COR-L47 (cell line): ENCODE results near the gene SGSH.
"Not testable (repeated sequence)": the region's sequence is repeated elsewhere in the genome, so short reads cannot be mapped to it uniquely, and the experiment has no call there.

Experiments used
- DNase-seq: peaks from one replicate; lab custom pipeline; 2025; lab: John Stamatoyannopoulos, UW

SGSH gene

DNA sequence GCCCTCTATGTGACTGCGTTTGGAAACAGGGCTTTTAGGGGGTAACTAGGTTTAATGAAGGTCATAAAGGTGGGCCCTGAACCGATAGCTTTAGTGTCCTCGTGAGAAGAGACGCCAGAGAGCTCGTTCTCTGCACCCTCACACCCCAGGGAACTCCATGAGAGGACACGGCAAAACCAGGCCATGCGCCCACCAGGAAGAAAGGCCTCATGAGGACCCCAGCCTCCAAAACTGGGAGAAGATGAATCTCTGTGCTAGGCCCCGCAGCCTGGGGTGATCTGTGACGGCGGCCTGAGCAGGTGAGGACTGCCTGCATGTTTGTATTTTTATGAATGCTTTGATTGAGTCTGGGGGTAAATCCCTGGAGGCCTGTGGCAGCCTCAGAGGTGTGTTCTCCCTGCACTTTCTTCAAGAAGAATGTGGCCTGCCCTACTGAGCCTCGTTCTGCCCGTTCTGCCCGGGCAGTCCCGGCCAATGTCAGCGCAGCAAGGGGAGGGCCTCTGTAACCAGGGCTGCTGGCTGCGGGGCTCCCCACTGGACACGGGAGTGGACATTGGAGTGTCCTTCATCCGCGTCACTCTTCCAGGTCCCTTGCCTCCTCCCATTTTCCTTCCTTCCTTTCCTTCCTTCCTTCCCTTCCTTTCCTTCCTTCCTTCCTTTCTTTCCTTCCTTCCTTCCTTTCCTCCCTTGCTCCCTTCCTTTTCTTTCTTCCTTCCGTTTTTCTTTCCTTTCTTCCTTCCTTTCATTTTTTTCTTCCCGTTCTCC, 33.7 kb upstream of the SGSH start:
- no peak for DNase-seq

DNA sequence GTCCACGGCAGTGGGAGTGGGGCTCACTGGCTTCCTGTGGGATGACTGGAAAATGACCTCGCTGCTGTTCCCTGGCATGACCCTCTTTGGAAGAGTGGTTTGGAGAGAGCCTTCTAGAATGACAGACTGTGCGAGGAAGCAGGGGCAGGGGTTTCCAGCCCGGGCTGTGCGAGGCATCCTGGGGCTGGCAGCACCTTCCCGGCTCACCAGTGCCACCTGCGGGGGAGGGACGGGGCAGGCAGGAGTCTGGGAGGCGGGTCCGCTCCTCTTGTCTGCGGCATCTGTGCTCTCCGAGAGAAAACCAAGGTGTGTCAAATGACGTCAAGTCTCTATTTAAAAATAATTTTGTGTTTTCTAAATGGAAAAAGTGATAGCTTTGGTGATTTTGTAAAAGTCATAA, 32.7 kb upstream of the SGSH start:
- DNase-seq, result peak; percentile 84

DNA sequence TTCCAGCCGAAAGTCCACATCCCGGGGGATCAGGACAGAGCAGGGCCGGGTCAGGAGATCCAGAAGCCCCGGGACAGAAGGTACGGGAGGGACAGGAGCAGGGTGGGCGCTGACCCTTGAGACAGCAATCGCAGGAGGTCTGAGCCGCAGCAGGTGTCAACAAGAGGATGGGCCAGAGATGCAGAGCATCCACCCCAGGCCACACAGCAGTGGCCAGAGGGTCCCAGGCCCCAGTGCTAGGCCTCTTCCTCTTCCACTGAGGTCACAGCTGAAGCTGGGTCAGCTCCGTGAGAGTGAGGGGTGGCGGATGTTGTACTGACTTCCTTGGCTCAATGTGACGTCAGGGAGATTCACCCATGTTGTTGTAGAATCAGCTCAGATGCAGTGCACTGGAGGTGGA, 31.8 kb upstream of the SGSH start:
- DNase-seq, result no peak

DNA sequence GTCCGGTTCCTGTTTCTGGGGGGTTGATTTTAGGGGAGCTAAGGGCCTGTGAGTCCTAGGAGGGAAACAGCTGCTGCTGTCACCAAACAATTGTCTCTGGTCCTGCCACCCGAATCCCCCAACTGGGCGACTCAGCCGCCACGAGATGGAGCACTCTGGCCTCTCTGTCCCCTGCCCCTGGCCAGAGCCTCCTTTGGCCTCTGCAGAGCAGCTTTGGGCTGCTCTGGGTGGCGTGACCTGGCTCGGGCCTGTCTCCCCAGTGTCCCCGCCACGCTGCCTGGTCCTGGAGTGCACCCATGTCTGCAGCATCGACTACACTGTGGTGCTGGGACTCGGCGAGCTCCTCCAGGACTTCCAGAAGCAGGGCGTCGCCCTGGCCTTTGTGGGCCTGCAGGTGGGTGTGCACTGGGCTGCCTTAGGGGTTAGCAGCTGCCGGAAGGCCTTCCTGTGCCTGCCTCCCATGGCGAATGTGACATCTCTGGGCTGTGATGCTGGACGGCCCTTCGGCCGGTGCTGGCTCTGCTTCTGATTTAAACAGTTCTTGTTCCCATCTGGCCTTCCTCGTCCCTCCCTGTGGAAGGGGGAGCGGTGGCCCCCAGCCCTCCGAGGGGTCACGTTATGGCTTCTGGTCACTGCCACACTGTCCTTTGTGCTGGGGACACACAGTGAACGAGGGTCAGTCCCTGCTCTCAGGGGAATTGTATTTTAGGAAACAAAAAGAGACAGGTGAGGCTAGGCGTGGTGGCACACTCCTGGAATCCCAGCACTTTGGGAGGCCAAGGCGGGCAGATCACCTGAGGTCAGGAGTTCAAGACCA, 29.0 kb upstream of the SGSH start:
- DNase-seq, result no peak

DNA sequence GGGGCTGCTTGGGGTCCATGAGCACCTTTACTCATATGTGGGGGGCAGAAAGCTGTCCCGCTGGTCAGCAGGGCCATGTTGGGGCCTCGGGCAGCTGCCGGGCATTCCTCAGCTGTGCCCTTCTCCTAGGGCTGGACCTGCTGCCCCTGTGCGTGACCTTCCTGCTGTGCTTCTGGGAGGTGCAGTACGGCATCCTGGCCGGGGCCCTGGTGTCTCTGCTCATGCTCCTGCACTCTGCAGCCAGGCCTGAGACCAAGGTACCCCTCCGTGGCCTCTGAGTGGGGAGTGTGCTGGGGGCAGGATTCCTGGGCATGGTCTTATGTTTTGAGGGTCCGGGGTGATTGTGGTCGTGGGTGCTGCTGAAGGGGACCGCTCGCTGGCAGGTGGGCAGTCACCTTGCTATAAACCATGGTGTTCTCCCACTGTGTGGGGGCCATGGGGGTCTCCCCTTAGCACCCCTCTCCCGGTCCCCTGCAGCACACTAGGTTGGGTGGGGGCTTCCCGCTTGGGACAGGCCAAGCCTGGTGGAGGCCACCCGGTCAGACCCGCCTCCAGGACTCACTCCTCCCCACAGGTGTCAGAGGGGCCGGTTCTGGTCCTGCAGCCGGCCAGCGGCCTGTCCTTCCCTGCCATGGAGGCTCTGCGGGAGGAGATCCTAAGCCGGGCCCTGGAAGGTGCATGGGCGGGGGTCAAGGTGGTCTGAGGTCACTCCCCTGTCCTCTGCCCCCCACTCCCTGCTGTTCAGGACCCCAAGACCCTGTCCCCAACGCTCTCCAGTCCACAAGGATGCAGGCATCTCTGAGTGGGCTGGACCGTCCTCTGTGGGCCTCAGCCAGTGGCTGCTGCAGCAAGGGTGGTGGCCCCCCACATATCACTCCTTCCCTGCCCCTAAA, 28.1 kb upstream of the SGSH start:
- DNase-seq, result no peak

DNA sequence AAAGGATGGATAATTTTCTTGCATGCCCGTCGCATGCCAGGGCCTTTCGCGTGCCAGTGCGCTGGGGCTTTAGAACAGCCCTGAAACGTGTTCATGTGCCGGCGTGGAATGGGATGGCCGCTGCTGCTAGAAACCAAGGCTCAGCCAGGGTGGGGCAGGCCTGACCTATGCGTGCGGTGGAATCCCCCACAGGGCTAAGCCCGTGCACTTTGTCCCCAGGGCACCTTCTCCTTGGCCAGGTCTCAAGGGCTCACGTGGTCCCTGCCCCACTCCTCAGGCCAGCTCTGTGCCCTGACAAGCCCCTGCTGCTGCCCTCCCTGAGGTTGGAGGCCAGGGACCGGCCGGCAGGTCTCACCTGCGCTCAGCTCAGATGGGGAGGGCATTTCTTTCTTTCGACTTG, 27.4 kb upstream of the SGSH start:
- DNase-seq, result no peak

DNA sequence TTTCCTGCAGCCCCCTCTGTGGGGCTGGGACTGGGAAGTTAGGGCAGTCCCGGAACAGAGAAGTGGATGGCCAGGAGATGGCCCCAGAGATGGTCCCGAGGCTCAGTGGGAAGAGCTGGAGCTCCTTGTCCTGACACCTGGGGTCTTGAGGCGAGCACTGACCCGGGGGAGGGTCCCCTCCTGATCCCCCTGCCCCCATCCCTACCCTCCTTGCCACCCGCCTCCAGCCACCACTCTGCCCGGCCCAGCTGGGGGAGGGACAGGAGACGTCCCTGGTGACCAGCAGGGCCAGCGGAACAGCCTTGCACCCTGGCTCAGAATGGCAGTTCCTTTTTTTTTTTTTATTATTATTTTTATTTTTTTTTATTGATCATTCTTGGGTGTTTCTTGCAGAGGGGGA, 26.6 kb upstream of the SGSH start:
- no peak for DNase-seq

DNA sequence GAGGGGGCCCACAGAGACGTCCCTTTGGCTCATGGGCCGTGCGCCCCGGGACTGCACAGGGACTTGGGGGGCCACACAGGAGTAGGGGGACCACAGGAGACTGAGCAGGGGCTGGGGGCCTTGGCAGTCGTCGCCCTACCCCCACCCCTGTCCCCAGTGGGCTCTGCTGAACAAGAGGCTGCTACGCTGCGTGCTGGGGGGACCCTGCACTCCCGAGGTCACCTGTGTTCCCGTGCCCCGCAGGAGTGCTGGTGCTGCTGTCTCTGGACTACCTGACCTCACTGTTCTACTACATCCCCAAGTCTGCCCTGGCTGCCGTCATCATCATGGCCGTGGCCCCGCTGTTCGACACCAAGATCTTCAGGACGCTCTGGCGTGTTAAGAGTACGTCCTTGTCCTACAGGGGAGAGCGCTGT, 26.1 kb upstream of the SGSH start:
- no peak for DNase-seq

DNA sequence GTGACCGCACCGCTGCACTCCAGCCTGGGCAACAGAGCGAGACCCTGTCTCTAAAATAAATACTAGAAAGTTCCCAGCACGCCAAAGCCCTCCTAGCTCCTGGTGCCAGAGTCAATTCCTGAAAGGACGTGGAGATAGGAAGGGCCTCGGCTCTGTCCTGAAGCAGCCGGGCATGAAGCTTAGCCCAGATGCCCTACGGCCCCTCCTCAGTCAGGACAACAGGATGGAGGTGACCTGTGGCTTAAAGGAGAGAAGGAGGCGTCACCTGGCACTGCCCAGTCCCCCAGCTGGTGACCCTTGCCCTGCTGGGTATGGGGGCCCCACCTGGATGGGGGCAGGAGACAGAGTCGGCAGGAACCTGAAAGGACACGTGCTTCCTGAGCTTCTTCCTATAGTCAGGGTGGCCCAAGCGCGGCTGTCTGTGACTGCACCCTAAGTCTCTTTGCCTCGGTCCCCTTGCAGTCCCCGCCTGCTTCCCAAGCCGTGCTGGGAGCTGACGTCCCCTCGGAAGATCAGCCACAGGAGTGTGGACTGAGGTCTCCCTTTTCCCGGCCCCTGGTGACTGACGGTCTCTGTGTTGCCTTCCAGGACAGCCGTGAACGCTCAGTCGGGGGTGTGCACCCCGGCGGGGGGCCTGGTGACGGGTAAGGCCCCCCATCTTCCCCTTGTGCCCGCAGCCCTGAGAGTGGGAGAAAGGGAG, 25.6 kb upstream of the SGSH start:
- no peak for DNase-seq

DNA sequence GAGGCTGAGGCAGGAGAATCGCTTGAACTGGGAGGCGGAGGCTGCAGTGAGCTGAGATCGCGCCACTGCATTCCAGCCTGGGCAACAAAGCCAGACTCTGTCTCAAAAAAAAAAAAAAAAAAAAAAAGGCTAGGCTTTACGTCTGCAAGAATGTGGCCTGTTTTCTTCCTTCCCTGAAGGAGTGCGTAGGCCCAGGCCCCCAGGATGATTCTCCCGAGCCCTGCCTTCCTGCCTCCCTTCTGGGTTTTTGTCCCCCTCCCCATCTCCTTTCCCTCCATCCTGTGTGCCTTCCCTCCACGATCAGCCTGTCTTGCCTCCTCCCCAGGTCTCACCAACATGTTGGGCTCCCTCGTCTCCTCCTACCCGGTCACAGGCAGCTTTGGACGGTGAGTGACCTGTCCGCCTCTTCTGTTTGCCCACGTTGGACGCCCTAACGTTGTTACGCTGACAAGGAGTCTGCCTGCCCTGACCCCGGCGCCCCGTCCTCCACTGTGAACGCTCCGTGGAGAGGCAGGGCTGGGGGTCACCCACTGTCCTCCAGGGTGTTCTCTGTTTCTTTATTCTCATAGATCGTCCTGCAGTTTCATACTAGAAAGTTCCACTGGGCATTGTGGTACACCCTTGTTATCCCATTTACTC, 24.9 kb upstream of the SGSH start:
- no peak for DNase-seq

DNA sequence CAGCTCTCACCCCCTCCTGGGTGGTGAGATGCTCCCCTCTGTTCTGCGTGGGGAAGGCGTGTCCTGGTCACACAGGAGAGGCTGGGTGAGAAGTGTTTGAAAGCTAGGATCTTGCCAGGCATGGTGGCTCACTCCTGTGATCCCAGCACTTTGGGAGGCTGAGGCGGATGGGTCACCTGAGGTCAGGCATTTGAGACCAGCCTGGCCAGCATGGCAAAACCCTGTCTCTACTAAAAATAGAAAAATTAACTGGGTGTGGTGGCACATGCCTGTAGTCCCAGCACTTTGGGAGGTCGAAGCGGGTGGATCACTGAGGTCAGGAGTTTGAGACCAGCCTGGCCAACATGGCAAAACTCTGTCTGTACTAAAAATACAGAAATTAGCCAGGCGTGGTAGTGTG, 24.3 kb upstream of the SGSH start:
- DNase-seq, result not testable (repeated sequence)

DNA sequence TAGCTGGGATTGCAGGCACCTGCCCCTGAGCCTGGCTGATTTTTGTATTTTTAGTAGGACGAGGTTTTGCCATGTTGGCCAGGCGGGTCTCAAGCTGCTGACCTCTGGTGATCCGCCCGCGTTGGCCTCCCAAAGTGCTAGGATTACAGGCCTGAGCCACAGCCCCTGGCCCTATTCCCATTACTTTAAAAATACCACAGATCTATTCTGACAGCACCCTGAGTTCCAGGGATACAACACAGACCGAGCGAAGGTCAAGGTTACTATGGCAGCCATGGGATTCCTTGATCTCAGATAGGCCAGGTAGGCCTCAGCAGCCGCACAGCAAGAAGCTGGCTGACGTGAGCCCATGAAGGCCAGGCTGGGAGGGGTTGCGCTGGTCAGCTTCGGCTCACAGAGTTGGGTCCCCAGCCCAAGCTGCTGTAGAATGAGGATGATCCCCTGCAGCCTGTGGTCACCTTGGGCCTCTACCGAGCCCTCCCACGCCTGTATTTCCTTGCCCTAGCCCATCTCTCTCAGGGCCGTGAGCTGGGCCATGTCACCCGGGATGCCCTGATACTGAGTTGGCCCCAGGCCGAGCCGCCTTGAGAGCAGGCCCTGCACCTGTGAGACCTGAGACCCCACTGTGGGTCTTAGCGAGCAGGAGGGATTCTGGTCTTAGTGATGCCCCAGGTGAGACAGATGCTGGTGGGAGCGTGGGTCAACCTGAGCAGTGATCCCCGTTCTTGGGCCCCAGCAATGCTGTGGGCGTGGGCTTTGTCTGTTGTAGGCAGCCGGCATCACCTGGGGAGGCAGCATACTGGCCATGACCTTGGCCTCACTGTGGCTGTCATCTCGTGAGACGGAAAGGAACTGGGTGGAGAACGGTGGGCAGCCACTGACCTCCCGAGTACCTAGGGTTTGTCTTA, 23.6 kb upstream of the SGSH start:
- DNase-seq, result no peak

DNA sequence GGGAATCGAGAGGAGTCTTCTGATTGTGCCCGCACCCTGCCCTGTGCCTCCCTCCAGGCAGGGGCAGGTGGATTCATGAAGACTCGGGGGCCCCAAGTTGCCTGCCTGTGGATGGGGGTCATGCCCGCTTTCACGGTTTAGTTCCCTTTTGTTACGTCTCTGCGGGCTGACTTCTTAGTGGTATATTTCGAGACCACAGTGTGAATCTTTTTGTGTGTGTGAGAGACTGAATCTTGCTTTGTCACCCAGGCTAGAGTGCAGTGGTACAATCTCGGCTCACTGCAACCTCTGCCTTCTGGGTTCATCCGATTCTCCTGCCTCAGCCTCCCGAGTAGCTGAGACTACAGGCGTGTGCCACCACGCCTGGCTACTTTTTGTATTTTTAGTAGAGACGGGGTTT, 22.4 kb upstream of the SGSH start:
- DNase-seq, result no peak

DNA sequence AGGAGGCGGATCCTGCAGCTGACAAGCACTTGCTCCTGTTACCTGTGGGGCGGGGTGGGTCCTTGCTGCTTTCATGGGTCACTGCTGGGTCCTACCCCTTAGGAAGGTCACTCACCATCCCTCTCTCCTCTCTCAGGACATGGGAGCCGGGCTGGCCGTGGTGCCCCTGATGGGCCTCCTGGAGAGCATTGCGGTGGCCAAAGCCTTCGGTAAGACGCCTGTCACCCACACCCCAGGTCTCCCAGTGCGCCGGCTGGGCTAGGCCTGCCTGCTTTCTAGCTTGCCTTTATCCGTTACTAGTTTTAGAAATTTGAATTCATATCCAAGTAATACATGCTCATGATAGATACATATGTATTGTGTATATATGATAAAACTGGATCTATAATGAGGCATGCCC, 17.3 kb upstream of the SGSH start:
- no peak for DNase-seq

DNA sequence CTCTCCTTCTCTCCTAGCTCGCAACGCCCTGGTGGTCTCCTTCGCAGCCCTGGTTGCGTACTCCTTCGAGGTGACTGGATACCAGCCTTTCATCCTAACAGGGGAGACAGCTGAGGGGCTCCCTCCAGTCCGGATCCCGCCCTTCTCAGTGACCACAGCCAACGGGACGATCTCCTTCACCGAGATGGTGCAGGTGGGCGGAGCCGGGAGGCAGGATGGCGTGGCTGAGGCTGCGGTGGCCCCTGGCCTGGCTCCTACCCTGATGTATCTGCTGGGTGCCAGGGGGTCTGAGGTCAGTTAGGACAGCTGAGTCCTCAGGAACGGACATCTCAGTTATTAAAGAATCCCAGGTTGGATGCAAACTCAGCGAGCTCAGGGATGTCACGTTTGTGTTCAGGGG, 16.8 kb upstream of the SGSH start:
- no peak for DNase-seq

DNA sequence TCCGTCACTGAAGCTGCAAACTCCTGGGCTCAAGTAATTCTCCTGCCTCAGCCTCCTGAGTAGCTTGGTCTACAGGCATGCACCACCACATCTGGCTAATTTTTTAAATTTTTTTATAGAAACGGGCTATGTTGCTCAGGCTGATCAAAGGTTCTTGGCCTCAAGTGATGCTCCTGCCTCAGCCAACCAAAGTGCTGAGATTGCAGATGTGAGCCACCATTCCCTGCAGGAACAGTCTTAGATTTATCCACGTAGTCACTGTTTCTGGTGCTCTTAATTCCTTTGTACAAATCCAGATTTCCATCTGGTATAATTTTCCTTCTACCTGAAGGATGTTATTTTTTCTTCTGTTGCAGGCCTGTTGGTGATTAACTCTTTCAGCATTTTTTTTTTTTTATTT, 13.1 kb upstream of the SGSH start:
- no peak for DNase-seq

DNA sequence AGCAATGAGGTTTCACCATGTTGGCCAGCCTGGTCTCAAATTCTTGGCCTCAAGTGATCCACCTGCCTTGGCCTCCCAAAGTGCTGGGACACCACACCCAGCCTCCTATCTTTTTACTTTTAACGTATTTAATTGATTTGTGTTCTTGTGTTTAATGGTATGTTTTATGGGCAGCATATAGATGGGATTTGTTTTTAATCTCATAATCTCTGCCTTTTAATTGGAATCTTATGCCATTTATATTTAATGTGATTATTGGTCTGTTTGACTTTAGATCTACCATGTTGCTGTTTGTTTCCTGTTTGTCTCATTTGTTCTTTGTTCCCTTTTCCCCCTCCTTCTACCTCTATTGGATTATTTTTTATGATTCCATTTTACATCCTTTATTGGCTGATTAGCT, 12.3 kb upstream of the SGSH start:
- DNase-seq, result no peak

DNA sequence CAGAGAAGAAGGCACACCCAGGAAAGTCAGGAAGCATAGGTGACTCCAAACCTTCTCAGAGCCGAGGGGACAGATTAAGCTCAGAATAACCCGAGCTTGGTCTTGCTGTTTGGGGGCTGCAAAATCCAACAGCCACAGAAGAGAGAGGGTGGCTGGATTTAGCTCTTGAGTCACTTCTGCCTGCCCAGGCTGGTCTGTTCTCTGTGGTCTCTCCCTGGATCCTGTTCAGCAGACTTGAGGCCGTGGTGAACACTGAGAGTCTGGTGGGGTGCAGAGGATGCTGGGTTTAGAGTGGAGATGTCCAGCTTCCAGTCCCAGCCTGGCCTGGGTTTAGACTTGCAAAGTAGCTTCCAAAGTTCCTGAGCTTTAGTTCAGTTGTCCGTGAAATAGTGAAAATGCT, 8.9 kb upstream of the SGSH start:
- no peak for DNase-seq

DNA sequence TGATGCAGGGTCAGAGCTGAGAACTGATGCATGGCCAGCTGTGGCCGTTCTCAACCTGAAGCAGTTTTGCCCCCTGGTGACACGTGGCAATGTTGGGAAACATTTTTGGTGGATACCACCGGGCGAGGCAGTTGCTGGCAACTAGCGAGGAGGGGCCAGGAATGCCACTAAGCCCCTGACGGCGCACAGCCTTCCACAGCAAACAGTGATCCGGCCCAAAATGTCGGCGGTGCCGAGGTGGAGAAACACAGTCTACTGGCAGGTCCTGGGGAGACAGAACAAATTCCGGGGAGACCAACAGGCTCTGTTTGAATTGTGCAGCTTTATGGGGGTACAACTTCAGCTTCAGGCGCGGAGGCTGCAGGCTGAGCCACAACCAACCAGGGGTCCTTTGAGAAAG, 8.3 kb upstream of the SGSH start:
- no peak for DNase-seq

DNA sequence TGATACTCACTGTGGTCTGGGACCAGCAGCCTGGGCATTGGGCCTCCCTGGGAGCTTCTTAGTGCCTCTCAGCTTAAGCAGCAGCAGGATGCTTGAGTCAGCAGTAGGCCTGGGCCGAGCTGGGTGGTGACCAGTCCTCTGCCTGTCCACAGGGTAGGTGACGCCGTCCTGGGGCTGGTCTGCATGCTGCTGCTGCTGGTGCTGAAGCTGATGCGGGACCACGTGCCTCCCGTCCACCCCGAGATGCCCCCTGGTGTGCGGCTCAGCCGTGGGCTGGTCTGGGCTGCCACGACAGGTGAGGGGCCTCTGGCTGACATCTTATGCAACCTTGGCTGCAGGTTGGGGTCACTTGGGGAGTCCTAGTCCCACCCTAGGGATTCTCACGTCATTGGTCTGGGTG, 7.5 kb upstream of the SGSH start:
- DNase-seq, result no peak
